ENCODE measurements around the gene MRO.
"Not testable (repeated sequence)": the region's sequence is repeated elsewhere in the genome, so short reads cannot be mapped to it uniquely, and the experiment has no call there.

MRO gene

DNA sequence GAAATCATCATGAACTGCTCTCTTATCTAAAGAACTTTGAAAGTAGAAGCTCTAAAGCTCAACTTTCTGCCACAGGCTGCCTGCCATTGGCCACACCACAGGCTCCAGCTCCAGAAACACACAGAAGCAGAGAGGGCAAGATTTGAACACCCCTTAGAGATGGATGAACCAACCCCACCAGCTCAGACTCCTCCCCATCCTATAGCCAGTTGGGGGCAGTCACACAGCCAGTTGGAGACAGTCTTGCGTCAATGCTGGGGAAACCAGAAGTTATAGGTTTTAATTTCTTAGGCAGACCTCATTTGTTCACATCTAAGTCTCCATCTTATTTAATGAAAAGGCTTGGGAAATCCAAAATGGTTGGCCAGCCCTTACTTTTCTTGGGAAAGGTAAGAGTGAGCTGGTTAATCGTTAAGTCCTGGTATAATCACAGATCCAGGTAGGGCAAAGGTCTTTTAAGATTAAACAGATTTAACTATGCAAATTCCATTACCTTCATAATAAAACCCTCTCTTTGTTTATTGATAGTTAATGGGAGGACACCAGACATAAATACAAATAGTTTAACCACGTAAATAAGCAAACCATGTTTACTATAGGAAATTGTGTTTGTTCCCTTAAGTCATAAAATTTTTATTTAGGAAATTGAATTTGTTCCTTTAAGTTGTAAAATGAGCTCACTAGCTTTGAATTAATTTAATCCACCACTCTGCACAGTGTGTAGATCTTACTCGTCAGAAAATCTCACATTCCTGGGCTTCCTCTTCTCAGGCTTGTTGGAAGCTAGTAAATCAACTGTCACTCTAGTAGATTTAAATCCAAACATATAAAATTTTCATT, 28.0 kb downstream of the MRO start:
- no peak for DNase-seq (ENCODE audit: low spot score)

DNA sequence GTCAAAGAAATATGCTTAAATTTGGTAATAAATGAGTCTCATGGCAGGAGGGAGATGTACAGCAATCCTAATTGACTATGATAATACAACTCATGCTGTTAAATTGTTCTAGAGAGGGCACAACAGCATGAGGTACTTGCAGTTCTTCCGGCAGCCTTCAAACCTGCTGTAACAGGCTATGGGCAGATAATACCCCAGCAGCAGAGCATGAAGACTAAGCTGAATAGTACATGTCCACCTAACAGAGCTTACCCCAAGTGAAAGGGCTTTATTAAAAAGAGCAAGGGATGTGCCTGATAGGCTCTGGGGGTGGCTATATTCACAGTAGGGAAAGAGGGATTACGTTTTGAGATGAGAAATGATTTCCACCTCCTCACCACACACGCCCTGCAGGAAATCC, 28.9 kb downstream of the MRO start:
- DNase-seq (ENCODE audit: low spot score) = no peak

DNA sequence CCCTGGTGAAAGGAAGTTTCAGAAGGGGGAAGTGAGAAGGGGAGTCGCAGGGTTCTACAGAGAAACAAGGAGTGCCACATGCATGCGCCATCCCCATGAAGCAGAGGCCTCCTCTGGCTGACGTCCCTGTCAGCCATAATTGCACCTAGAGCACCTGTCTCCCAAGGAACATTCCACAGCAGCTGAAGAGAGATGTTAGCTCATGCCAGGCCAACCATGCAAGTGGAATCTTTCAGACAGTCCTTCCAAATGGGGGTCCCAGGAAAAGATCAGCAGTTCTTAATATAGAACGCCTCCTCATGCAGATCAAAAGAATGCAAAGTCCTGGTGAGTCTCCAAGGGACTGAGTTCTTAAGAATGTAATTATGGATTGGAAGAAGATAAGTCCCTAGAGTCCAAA, 29.6 kb downstream of the MRO start:
- no peak for DNase-seq (ENCODE audit: low spot score)

DNA sequence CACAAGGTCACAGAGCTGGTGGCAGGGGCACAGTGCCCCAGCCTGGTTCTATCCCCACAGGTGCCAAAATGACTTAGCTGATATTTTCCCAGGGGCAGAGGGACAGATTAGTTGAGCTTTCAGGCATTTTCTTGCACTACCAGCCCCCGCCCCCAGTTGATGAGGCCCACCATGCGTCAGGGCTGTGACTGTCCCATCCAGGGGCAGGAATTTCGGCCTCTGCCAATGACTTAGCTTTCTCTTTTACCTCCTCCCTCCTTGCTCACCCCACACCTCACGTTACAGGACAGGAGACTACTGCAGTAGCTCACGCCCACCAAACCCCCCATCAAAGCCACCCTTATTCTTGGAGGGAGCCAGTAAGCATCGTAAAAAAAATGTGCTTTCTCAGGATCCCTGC, 31.5 kb downstream of the MRO start:
- no peak for DNase-seq (ENCODE audit: low spot score)

DNA sequence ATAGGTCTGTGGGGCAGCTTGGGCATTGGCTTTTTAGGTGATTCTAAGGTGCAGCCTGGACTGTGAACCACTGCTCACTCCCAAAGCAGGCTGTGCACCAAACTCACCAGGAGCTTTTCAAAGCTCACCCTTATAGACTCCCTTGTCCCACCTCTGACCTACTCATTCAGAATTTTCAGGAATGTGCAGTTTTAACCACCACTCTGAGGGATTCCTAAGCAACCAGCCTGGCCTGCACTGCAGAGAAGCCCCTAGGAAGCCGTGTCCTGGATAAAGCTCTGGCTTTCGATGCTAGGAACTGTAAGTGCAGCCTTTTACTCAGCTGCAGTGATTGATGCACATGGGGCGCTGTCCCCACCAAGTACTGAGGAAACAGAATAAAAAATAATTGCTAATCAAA, 33.0 kb downstream of the MRO start:
- DNase-seq (ENCODE audit: low spot score) = no peak

DNA sequence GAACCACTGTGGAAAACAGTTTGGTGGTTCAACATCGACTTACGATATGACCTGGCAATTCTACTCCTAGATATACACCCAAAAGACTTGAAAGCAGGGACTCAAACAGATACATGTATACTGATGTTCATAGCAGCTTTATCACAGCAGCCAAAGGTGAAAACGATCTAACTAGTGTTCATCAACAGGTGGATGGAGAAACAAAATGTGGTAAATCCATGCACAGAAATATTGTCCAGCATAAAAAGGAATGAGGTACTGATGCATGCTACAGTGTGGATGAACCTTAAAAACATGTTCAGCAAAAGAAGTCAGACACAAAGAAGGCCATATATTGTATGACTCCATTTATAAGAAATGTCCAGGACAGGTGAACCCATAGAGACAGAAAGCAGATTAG, 36.3 kb downstream of the MRO start:
- no peak for DNase-seq (ENCODE audit: low spot score)

DNA sequence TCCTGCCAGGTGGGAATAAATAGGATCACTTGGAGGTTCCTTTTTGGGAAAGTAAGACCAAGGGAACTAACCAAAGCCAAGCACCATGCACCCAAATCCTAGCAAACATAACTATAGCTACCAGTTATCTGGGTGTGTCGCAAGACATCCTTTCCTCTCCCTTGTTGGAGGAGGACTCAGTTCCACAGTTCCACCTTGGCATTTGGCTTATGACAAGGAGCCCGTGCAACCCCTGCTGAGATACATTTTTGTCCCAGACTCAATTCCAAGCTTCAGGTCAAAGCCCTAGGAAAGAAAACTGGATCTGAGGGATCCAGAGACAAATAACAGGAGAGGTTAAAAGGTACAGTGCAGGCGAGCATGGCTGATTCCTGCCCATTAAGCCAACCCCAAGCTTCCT, 40.8 kb downstream of the MRO start:
- DNase-seq (ENCODE audit: low spot score) = not testable (repeated sequence)

DNA sequence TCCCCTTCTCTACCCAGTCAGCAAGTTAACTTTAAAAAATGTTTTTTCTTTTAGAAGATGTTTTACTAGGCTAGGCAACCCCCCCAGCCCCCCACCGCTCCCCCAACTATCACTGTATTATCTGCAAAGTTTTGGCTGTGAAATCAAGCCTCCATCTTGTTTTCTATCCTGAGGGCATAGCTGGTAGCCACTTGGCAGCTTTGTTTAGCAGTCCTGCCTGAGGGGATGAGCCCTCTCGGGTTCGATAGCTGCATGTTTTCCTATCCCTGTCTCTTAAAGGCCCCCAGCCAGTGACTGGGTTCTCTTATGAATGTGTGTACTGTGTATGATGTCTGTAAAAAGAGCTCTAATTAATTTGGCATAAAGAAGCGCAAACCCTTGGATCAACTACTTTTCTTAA, 43.4 kb downstream of the MRO start:
- DNase-seq (ENCODE audit: low spot score) = no peak

DNA sequence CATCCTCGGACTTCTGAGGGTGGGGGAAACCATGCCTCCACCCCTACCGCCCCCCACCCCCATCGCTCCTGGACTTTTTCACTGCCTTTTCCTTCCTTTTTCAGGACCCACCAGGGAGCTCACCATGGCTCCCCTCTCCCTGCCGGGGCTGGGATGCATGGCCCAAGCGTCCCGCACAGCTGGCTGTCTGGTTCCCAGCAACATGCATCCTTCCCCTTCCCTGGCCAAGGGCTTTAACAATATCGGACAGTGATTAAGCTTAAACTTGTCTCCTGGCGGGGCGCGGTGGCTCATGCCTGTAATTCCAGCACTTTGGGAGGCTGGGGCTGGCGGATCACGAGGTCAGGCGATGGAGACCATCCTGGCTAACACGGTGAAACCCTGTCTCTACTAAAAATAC, 44.1 kb downstream of the MRO start:
- no peak for DNase-seq (ENCODE audit: low spot score)

DNA sequence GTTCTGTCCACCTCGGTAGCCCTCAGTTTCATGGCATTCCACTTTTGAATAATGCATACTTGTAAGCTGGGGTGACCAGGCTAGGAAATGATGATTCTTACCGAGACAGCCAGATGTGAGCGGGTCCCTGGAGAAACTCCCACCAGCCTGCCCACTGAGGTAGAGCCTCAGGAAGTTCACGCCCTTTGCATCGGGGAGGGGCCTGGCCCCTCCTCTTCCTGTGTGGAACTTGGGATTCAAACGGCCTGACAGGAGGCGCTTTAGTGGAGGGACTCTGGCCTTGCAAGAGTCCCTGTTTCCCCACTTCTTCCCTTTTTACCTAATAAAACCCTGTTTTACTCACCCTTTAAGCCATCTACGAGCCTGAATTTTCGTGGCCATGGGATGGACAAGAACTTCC, 44.6 kb downstream of the MRO start:
- DNase-seq (ENCODE audit: low spot score) = no peak

DNA sequence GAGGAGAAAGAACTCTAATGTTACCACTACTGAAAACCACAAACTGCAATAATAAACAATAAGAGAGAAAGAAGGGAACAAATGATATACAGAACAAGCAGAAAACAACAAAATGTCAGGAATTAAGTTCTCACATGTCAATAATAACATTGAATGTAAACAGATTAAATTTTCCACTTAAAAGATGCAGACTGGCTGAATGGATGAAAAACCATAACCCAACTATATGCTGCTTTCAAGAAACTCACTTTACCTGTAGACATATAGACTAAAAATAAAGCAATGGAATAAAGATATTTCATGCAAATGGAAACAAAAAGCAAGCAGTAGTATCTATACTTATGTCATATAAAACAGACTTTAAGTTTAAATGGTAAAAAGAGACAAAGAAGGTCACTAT, 50.4 kb downstream of the MRO start:
- DNase-seq (ENCODE audit: low spot score) = no peak

DNA sequence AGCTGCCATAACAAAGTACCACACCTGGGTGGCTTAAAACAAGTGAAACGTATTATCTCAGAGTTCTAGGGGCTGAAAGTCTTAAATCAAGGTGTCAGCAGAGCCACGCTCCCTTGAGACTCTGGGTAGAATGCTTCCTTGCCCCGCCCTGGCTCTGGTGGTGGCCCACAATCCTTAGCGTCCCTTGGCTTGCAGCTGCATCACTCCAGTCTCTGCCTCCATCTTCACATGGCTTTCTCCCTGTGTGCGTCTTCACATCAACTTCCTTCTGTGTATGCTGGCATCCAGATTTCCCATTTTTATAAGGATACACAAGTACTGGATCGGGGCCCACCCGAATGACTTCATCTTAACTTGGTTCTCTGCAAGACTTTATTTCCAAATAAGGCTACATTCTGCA, 62.5 kb downstream of the MRO start:
- DNase-seq (ENCODE audit: low spot score) = no peak

DNA sequence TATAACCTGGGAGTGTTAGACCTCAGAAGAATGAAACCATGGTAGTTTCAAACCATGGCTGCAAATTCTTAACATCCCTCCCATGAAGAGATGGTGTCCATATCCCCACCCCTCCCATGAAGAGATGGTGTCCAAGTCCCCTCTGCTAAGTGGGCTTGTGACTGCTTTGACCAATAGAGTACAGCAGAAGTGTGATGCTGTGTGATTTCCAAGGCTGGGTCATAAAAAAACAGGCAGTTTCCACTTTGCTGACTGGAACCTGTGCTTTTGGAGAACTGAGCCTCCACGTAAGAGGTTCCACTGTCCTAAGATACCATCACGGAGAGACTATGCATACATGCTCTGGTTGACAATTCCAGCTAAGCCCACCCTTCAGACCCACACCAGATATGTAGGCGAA, 65.5 kb downstream of the MRO start:
- no peak for DNase-seq (ENCODE audit: low spot score)

DNA sequence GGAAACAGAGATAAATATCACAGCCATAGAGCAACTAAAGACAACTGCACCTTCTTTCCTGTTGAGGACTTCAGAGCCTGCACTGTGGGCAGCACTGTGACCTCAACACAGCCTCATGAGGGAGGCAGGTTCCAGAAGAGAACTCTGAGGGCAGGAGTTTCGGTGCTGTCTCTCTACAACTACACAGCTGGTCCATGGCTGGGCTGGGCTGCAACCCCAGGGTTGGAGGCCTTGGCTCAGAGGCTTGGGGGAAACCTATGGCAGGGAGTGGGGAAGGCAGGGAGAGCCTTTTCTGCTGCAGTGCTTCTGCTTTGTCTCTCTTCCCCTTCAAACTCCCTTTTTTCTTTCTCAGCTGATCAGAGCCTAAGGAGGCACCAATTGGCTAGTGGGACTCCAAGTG, 66.5 kb downstream of the MRO start:
- DNase-seq (ENCODE audit: low spot score) = no peak

DNA sequence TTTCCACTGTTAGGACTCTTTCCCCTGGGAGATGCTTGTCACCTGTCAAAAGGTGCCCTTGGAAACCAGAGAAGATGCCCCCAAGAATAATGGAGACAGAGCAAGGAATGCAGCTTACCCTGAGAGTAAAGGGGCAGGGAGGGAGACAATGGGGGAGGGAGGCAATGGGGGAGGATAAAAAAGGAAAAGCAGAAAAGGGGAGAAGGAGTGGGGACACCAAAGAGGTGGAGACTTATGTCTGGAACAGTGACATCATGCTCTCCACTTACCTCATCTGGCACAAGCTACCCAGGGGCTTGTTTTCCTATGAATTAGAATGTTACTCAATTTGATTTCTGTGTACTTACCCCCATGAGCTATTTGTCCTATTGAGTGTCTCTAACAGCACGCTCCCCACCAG, 67.9 kb downstream of the MRO start:
- no peak for DNase-seq (ENCODE audit: low spot score)

DNA sequence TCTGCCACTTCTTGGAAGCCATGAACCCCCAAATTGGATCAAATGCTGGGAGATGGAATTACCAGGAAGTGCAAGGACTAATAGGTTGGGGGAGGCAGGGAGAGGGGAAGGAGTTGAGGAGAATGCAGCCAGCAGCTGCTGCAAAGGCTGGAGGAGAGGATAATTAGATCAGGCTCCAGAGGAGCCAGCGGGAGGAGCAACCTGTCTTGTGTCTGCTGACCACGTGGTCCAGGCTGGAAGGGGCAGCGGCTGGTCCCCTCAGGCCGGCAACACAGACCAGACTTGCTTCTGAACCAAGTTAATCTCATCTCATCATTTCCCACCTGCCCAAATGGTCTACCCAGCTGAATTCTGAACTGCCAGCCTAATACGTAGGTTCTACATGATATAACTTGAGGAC, 68.3 kb downstream of the MRO start:
- no peak for DNase-seq (ENCODE audit: low spot score)

DNA sequence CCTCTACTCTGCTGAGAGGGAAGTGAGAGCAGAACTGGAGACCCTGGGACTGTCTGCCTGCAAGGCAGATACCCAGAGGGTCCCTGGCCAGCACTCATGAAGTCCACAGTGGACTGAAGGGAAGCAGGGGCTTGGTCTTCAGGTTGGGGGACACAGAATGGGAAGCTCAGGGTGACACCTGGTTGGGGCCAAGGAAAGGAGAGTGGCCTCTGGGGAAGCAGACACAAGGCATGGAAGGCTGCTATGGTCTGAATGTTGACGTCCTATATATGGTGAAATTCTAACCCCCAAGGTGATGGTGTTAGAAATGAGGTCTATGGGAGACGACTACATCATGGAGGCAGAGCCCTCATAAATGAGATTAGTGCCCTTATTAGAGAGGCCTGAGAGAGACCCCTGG, 69.3 kb downstream of the MRO start:
- DNase-seq (ENCODE audit: low spot score) = no peak

DNA sequence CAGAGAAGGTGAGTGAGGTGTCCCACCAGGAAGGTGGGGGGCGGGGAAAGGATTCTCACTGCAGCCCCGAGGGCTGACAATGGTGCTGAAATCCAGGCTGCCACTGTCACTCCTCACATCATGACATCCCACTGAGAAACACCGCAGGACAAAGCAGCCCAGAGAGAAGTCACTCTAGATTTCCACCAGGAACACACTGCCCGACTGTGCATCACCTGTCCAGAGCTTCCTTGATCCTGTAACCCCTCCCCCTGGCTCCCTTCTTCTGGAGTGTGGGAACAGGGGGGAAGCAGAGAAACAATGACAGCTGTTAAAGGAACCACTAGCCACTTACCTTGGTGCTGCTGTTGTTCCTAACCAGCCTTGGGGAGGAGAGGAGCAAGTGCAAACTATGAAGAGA, 69.9 kb downstream of the MRO start:
- no peak for DNase-seq (ENCODE audit: low spot score)

DNA sequence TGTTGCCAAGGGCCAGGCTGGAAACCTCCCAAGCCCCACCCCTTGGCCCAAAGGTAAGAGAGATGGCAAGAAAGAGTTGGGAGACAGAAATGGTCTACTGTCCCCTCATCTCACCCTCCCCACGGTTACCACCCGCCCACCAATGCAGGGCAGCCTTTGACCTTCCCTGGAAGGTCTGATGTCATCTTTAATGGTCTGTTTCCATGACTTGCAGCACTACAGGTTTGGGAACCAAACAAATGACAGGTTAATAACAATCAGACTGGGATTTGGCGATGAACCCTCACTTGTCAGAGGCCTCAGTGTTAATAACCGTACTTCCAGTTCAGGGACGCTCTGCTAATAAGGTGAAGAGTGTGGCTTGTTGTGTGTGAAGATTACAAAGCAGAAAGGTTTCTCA, 70.4 kb downstream of the MRO start:
- DNase-seq (ENCODE audit: low spot score) = no peak

DNA sequence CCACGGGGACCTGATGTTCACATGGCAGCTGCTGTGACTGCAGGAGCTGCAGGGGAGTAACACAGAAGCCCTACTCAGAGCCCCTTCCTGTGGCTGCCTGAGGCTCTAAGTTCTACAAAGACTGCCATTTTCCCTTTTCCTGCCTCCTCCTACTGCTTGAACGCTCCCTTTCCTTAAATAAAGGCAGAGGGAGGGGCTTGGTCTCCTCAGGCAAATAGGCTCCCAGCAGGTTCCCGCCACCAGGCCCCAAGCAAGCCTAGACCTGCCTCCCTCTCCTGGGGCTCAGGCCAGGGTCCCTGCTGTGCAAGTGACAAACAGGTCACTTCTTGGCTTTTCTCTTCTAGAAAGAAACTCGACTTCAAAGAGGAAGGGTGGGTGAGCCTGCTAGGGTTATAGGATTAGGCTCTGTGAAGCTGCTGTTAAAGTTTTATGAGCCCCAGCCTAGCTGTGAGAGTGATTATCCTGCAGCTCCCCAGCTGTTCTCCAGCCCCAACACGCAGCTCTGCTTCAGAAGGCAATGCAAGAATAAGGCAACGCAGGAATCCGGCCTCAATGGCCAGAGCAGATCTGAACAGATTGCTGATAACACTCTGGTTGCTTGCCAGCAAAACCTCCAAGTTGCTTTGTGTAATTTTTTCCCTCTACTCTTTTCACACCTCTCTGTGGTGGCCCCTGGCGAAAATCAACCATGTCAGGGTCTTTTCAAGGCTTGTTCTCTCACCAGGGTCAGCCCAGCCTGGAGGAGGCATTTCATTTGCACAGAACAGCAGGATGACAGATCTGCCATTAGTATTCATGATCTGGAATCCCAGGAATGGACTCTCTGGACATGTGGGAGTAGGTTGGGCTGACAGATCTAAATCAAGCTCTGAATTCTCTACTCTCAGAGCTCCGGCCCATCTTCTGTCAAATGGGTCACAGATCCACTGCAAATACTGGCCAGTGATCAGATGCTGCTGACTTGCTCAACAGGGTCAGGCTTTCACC, 71.3 kb downstream of the MRO start:
- DNase-seq (ENCODE audit: low spot score) = no peak

DNA sequence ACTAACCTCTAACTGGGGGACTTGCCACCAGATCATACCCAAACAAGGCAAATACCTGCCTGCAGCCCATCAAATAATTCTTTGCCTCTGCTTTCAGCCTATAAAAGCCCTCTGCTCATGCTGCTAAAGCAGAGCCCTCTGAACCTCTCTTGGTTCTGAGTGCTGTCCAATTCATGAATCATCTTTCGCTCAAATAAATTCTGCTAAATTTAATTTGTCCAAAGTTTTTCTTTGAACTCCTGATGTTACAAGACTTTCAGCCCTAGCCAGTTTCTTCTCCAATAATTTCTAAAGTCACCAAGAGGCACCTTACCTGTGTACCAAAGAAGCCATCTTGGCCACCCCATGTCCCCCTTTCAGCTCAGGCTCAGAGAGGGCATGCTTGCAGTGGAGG, 72.0 kb downstream of the MRO start:
- no peak for DNase-seq (ENCODE audit: low spot score)

DNA sequence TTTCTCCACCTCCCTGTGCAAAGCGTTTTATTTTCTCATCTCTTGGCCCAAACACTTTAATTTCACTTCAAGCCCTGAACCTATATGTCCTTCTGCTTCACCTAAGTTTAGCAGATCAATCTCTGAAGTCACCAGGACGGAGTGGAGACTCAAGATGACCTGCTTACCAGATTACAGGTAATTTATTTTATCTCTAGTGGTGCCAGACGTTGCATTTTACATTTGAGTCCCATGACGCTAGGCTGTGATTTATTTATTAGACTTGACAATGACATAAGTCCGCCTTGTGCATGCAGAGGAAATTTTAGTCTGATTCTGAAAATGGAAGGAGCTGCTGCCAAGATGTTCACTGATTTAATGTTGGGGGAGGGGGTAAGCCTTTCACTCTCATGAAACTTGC, 73.9 kb downstream of the MRO start:
- DNase-seq (ENCODE audit: low spot score) = no peak
